Testis (tissue), 2 donors: ENCODE measurements around the gene MYO1D.

ENCODE experiments used
- CTCF ChIP-seq, 3 experiments: fragments of 450-650 bp in 2 of 3; fragments of 200-600 bp in 1 of 3; sonication (generic) in 1 of 3; IDR thresholded peaks; one replicate each; pipeline ENCODE4 v1.5.1; 2016 to 2019; ENCODE audit warnings: antibody characterized with exemption in 3 of 3, mild to moderate bottlenecking in 2 of 3, moderate library complexity in 1 of 3
- POLR2A ChIP-seq: fragments of 450-650 bp; IDR thresholded peaks from one replicate; pipeline ENCODE4 v1.6.1; 2017; ENCODE audit warnings: antibody characterized with exemption, mild to moderate bottlenecking, moderate library complexity

- TF ChIP-seq CTCF (IDR thresholded peaks at IDR 0.05) (no peak), POLR2A (no peak)
These were observed 177.7 kb downstream of the MYO1D start for GRCh38 chr17:32699247-32699646.
